Omental fat pad (tissue), 4 donors: ENCODE measurements around the gene AHCY. TPM values are rescaled to one million over a fixed set of nuclear protein-coding genes. Genes with fewer than 3 reads are reported as not detected.
"Not testable (repeated sequence)": the region's sequence is repeated elsewhere in the genome, so short reads cannot be mapped to it uniquely, and the experiment has no call there.

Experiments used
- ATAC-seq: fragments of 150-250 bp; one replicate; pipeline ENCODE4 v1.9.1; 2016; ENCODE audit warnings: mild to moderate bottlenecking, moderate library complexity; ENCODE audit not compliant: low FRiP score
- DNase-seq: peaks from one replicate; pipeline ENCODE4 v3.0.0-alpha.2; 2019; ENCODE audit warnings: low spot score
- CTCF ChIP-seq, 3 donors: fragments of 450-650 bp; IDR thresholded peaks; one replicate each; pipeline ENCODE4 v1.5.1; 2016 to 2017; ENCODE audit warnings: antibody characterized with exemption in 3 of 3, mild to moderate bottlenecking in 3 of 3, moderate library complexity in 2 of 3
- total RNA-seq, 4 donors: library from RNA; depleted of rRNA; stranded (reverse); fragments of >200 nt; gene quantifications; one replicate each; pipeline ENCODE4 v1.1.0, GENCODE V29; 2016

The AHCY gene
- total RNA-seq, 4 donors from 2014 or later: 61.9 to 83.1 (median 72.6) TPM

- no peak for DNase-seq
- TF ChIP-seq CTCF (IDR thresholded peaks at IDR 0.05): no peak
Measured at GRCh38 chr20:34332262-34332920, 29.2 kb upstream of the AHCY start.

GRCh38 chr20:34331838-34332237, 28.7 kb upstream of the AHCY start:
- no peak for ATAC-seq
- no peak for DNase-seq
- TF ChIP-seq CTCF (IDR thresholded peaks at IDR 0.05): no peak

More at GRCh38 chr20:34332262-34332920, 29.2 kb upstream of the AHCY start:
- ATAC-seq: no peak

GRCh38 chr20:34330861-34331544, 27.8 kb upstream of the AHCY start:
- not testable (repeated sequence) for ATAC-seq, DNase-seq

DNA sequence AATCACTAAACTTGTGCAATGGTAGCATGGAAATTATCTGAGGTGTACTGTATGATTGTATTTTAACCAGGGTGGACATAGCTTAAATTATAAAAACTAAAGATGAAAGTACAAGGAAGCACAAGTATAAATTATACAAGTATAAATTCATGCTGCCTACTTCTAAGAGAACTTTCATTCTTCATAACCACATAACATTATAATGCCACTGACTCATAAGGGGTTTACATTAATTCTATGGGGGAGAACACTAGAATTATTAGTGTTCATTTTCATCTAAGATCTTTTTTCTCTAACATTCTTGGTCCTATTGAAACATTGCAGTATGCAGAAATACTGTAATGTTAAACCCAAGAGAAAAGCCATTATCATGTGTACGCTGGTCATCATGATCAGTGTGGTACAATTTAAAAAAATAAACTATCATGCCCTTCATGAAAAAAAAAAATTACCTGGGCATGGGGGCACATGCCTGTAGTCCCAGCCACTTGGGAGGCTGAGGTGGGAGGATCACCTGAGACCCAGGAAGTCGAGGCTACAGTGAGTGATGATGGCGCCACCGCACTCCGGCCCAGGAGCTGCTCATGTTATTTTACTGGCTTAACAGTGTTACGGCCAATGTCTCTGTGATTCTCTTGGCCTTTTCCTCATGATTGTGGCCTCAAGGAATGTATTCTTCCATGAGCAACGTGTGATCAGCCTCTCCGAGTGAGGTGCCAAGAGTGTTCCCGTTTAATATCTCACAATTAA, 25.9 kb upstream of the AHCY start:
- ATAC-seq: no peak
- TF ChIP-seq CTCF (IDR thresholded peaks at IDR 0.05): no peak

GRCh38 chr20:34328207-34328606, 25.1 kb upstream of the AHCY start:
- ATAC-seq, DNase-seq: not testable (repeated sequence)

More for the DNA sequence above, 25.9 kb upstream of the AHCY start:
- DNase-seq: no peak

- ATAC-seq: no peak
- DNase-seq: no peak
- TF ChIP-seq CTCF (IDR thresholded peaks at IDR 0.05): no peak
Measured at GRCh38 chr20:34324541-34324940, 21.4 kb upstream of the AHCY start.

DNA sequence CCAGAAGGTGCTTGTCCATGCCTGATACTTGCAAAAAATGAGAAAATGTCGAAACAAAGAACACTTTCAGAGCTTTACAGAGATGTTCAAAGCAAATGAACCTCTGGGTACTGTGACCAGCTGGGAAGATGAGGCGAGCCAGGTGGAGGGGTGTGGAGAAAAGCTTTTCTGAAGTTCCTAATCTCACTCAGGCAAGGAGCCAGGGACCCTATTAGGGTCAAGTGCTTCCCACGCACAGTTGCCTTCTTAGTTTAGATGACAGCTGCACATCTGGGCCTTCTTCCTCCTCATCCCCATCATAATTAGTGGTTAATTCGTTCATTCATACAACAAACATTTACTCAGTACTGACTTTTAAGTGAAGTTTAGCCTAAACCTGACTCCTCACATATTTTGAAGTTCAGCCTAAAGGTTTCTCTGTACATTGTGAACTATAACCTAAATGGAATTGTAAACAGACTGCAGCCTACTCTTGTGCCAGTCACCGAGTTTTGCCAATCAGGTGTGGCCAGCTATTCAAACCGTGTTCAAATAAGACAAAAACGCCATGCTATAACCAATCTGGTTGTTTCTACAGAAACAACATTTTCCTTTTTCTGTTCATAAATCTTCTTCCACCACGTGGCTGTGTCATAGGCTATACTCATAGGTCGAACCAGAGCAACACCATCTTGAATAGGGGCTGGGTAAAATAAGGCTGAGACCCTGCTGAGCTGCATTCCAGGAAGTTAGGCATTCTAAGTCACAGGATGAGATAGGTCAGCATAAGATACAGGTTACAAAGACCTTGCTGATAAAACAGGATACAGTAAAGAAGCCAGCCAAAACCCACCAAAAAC, 19.3 kb upstream of the AHCY start:
- ATAC-seq: no peak
- no peak for DNase-seq
- no peak for TF ChIP-seq CTCF (IDR thresholded peaks at IDR 0.05)
